ENCODE measurements around the gene KCNG2. TPM values are rescaled to one million over a fixed set of nuclear protein-coding genes. Genes with fewer than 3 reads are reported as not detected.

The KCNG2 gene
- total RNA-seq, 2 experiments from 2014 or later: not detected

DNA sequence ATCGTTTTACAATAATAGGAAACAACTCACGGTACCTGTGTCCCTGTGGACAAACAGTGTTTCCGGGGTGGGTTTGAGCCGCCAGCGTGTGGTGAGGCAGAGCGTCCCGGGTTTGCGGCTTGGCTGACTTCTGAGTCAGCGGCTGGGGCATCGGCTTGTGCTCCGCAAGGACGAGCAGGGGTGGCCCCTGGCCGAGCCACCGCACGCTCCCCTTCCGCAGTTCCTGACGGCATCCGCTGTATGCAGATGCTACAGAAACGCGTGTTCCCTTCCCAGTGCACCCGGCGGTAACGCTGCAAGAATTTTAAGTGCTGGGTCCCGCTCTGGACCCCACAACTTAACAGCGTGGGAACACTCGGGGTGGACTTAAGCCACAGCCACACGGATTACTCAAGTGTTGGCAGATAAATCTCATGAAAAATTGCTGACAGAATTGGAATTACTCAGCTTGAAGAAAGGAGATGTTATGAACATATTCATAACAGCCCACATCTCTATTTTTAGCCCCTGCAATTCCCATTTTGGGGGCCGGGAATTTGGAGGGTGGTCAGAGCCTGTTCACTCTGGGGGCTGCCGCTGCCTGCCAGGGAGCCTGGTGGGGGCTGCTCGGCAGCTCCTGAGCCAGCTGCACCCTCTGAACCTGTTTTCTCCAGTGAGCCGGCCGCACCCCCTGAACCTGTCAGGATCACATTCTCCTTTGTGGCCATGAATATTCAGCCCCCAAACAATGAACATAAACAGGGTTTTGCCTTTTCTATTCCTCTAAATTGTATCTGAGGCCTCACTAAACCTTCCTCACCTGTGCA lies 12.6 kb upstream of the KCNG2 start:
- Mint-ChIP-seq H3K9me3 (peaks cover 2% of the 10 kb centered on the region), H3K36me3 (ENCODE audit: low read depth) (no peaks in the 10 kb centered on the region), H3K27me3 (peaks cover 23% of the 10 kb centered on the region), H3K4me3 (no peak overlapping the region), H3K4me1 (no peaks in the 10 kb centered on the region), H3K27ac (no peak overlapping the region)
- no peak for DNase-seq
- CTCF ChIA-PET: no interaction called here
- POLR2A ChIA-PET: no interaction called here

DNA sequence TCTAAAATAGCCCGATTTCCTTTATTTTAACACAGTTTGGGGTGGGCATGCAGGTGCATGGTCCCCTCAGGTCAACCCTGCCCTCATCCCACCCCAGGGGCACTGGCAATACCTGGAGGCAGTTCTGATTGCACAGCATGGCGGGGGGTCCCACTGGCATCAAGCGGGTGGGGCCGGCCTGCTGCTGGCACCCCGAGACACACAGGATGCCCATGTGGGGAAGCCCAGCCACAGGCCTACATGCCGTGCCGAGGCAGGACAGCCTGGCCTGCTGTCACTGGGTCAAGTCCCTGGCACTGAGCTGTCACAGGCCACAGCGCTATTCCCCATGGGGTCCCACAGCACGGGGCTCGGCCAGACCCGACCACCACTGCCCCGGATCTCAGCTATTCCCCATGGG lies 11.9 kb upstream of the KCNG2 start:
- peaks cover 29% of the 10 kb centered on the region for H3K27me3 Mint-ChIP-seq
- CTCF ChIA-PET: no interaction called here
- H3K9me3 Mint-ChIP-seq: peaks cover 2% of the 10 kb centered on the region
- no peak overlapping the region for H3K4me3 Mint-ChIP-seq
- H3K4me1 Mint-ChIP-seq: no peaks in the 10 kb centered on the region
- H3K36me3 Mint-ChIP-seq (ENCODE audit: low read depth): no peaks in the 10 kb centered on the region
- no peak overlapping the region for H3K27ac Mint-ChIP-seq
- POLR2A ChIA-PET: no interaction called here
- DNase-seq: no peak

DNA sequence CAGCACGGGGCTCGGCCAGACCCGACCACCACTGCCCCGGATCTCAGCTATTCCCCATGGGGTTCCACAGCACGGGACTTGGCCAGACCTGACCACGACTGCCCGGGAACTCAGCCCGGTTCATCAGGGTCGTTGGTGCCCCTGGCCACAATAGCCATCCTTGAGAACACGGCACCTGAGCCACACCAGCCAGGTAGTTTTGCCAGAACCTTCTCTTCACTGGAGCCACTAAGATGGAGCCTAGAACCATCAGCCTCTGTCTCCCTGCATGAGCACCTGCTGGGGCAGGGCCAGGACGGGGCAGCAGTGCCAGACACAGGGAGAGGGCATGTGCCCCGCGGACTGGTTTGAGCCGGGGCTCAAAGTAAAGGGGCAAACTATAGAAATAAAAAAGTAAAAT lies 11.4 kb upstream of the KCNG2 start:
- CTCF ChIA-PET: no interaction called here
- Mint-ChIP-seq H3K36me3 (ENCODE audit: low read depth) (no peaks in the 10 kb centered on the region), H3K27ac (no peak overlapping the region)

DNA sequence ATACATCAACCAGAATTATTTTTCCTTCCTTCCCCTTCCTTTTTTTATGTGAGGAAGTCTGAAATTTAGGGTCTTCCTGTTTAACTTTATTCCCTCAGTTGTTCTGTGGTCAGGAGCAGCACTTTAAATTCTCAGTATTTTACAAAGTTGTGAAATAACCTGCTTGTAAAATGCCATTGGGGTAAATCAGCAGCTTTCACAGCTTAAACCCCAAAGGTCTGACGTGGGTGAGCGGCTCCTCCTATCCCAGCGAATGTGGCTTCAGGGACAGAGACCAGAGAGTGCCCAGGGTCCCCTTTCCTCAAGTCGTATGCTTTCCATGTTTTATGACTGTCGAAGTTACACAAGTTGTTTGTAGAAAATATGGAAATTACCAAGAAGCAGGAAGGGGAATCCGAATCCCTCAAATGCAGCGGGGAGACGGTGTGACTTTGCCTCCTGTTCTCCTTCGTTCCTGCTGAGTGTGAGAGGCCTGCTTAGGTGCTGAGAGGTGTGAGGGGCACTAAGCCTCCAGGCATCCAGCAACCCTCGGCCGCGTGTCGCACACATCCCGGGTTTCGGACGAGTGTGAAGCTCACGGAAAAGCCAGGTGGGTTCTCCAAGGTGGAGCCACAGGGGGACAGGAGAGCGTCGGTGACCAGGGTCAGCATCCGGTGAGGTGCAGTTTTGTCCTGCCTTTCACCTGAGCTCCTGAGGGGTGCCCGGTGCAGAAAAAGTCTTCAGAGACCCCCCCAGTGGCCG lies 10.8 kb upstream of the KCNG2 start:
- Mint-ChIP-seq H3K27me3 (peaks cover 40% of the 10 kb centered on the region), H3K9me3 (peaks cover 2% of the 10 kb centered on the region), H3K4me3 (no peak overlapping the region), H3K27ac (no peak overlapping the region), H3K36me3 (ENCODE audit: low read depth) (no peaks in the 10 kb centered on the region), H3K4me1 (peaks cover 6% of the 10 kb centered on the region)
- CTCF ChIA-PET: no interaction called here
- POLR2A ChIA-PET: no interaction called here
- no peak for DNase-seq

More for the DNA sequence above, 11.4 kb upstream of the KCNG2 start:
- POLR2A ChIA-PET: no interaction called here
- H3K9me3 Mint-ChIP-seq: peaks cover 2% of the 10 kb centered on the region
- DNase-seq: no peak
- peaks cover 33% of the 10 kb centered on the region for H3K27me3 Mint-ChIP-seq
- H3K4me1 Mint-ChIP-seq: peaks cover 2% of the 10 kb centered on the region
- H3K4me3 Mint-ChIP-seq: no peak overlapping the region

DNA sequence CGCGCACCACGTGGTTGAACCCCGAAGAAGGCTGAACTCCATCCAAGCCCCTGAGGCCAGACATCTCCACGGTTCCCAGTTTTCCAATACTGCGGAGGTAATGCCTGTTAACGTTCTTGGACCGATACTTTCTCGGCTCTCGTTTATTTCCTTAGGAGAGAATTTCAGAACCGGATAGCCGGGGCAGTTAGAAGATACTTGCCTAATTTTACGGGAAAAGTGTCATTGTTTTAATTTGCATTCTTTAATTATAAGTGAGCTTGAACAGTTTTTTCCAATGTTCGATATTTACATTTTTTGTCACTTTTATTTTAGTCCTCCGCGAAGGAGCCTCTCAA lies 10.2 kb upstream of the KCNG2 start:
- peaks cover 43% of the 10 kb centered on the region for H3K27me3 Mint-ChIP-seq
- ChIA-PET POLR2A (no interaction called here), CTCF (no interaction called here)
- no peaks in the 10 kb centered on the region for H3K36me3 Mint-ChIP-seq (ENCODE audit: low read depth)
- H3K4me1 Mint-ChIP-seq: peaks cover 6% of the 10 kb centered on the region
- no peak overlapping the region for H3K27ac Mint-ChIP-seq
- H3K4me3 Mint-ChIP-seq: no peak overlapping the region
- H3K9me3 Mint-ChIP-seq: peaks cover 2% of the 10 kb centered on the region
- DNase-seq: no peak

DNA sequence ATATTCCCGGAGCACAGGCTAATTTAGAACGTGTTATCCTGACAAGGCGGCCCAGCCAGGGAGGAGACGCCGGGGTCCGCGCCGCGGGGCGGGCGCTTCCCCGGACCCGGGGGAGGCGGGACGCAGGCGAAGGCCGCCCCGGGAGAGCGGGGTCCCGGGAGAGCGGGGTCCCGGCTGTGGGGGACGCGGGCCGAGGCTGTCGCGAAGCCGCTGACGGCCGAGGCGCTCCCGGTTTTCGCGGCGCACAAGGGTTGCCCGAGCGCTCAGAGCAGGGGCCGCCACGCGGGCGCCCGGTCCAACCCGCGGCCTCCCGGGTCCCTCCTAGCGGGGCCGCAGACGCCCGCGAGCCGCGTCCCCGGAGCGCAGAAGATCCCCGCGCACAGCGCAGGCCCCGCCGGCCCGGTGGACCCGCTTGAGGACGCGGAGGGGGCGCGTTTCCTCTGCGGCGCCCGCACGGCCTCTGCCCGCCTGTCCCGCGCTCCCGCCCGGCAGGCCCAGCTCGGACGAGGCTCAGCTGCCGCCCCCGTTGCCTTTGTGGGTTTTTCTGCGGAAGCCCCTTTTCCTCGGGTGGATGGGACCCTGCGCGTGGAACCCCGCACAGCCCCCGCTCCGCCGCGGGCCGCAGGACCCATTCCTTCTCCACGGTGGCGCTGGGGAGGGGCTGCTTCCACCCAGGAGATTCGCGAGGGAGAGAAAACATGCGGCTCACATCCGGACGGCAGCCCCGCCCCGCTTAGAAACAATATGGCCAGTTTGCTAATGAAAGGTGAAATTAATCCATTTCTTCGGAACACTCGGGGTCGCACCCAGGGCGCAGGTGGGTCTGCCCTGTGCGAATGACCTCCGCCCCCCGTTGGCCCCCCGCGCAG lies 9.6 kb upstream of the KCNG2 start:
- peaks cover 2% of the 10 kb centered on the region for H3K9me3 Mint-ChIP-seq
- no peak overlapping the region for H3K4me3 Mint-ChIP-seq
- H3K4me1 Mint-ChIP-seq: peaks cover 6% of the 10 kb centered on the region
- peaks cover 49% of the 10 kb centered on the region for H3K27me3 Mint-ChIP-seq
- CTCF ChIA-PET: no interaction called here
- no peak for DNase-seq
- POLR2A ChIA-PET: no interaction called here
- H3K36me3 Mint-ChIP-seq (ENCODE audit: low read depth): no peaks in the 10 kb centered on the region
- no peak overlapping the region for H3K27ac Mint-ChIP-seq

DNA sequence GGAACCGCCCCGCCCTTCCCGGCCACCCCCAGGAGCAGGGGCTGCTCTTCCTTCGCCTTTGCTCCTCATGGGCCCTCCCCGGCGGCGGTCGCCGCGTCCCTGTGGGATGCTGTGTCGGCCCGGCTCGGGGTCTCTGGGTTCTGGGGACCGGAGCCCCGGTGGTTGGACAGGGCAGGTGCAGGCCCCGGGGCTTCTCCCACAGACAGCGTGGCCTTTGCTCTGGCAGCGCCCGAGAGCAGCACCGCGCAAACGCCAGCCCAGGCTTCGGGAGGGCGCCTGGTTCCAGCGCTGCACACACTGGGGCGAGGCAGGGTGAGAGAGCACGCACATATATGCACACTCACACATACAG lies 9.0 kb upstream of the KCNG2 start:
- DNase-seq: no peak
- no peaks in the 10 kb centered on the region for H3K36me3 Mint-ChIP-seq (ENCODE audit: low read depth)
- H3K27me3 Mint-ChIP-seq: peaks cover 49% of the 10 kb centered on the region
- no peak overlapping the region for H3K27ac Mint-ChIP-seq
- no peak overlapping the region for H3K4me3 Mint-ChIP-seq
- ChIA-PET CTCF (no interaction called here), POLR2A (no interaction called here)
- peaks cover 2% of the 10 kb centered on the region for H3K9me3 Mint-ChIP-seq
- peaks cover 6% of the 10 kb centered on the region for H3K4me1 Mint-ChIP-seq

DNA sequence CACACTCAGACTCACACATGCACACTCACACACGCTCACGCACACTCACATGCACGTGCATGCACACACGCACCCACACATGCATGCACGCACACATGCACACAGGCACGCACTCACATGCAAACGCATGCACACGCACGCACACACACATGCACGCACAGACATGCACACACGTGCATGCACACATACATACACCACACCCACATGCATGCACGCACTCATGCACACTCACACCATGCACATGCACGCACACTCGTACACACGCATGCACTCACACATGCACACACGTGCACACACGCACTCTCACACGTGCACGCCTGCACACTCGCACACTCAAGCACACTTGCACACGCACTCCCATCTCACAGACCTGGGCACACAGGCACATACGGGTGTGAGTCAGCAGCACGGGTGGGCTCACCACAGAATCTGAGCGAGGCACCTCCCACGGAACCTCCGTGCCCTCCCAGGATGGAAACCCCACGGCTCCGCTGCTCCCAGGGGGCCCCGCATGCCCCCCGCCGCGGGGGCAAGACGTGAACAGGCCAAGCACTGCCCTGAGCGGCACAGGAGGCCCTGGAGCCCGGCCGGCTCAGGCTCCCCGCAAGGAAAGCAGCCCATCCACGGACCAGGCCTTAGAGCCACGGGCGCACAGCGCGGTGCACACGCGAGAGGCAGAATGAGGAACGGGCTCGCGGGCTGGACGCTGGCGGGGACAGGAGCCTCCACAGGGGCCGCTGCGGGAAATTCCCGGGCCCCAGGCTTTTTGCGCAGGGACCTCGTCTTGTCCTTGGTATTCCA lies 8.4 kb upstream of the KCNG2 start:
- Mint-ChIP-seq H3K4me1 (peaks cover 6% of the 10 kb centered on the region), H3K4me3 (no peak overlapping the region), H3K27me3 (peaks cover 49% of the 10 kb centered on the region), H3K9me3 (peaks cover 2% of the 10 kb centered on the region), H3K36me3 (ENCODE audit: low read depth) (no peaks in the 10 kb centered on the region), H3K27ac (no peak overlapping the region)
- DNase-seq: no peak
- POLR2A ChIA-PET: no interaction called here
- CTCF ChIA-PET: no interaction called here

DNA sequence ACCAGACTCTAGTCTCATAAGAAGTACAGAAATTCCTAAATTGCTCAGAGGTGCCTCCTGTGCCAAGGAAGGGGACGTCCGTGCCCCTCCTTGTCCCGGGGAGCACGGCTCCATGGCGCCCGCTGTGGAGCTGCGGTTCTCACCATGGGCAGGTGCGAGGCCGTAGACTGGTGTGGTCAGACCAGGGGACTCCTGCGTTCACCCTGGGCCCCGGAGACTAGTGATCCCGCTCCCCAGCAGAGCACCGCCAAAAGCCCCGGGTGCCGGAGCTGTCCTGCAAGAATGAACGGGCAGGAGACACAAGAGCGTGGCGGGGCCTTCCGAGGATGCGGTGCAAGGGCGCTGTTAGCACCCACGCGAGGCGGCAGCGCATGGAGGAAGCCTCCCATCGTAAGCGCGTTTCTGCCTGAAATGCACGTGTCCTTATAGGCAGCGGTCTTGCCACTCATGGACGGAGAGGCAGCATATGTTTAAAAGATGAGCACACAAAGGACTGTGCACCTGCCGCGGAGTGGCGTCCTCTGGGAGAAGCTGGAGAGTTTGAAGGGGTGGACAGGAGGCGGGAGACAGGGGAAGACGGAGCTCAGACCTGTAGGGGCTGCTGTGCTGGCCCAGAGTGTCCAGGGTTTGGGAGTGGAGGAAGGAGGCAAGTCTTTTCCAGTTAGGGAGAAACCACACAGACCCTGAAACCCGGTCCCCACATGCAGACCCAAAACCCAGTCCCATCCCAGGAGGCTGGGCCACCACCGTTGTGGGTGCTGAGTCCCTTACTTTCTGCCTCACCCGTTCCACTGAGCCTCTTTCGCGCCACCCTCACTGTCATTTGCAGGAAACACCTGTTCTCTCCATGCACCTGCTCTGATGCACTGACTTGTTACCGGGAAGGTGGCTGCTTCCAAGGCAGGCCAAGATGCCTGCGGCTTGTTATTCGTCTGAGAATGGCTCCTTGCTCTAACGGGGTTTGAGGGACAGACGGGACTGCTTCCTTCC lies 7.5 kb upstream of the KCNG2 start:
- no peak overlapping the region for H3K27ac Mint-ChIP-seq
- peaks cover 49% of the 10 kb centered on the region for H3K27me3 Mint-ChIP-seq

DNA sequence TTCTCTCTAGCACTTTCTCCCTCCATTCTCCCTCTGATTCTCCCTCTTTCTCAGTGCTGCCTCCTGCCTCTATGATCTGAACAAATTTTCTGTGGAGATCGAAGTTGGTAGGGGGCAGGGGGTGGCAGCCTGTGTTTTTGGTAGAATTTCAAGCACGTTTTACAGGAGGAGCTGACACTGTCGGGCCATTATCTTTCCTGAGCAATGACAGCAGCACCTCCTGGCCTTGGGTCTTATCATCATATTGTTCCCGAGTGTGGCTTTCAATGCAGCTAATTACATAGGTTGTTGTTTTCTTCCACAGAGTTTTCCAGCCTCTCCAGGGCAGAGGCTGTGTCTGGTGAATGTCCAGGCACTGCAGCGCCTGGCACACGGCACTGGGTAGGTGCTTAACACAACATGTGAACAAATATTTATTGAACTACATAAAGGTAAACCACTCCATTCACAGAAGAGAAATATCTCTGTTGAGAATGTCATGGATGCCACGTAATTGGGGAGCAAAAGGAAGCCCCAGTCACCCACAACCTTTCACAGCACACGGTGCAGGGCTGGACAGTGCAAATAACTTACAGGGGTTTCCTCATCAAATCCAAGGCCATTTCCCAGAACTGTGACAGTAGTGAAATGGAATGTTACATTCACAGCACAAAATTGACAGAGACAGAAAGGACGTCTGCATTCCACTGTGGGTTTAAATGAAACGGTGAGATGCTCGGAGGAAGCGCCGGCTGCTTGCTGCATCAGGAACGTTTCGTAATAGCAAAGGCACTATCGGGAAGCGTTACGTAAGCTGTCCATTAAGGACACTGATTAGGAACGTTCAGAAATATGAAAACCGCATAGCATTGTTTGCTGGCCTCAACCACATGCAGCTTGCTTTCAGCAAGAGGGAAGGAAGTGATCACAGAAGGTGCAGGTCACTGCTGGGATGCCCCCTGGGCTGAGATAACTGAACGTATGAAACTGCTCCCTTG lies 6.5 kb upstream of the KCNG2 start:
- H3K4me3 Mint-ChIP-seq: no peak overlapping the region
- CTCF ChIA-PET: interaction anchor here (1.6 kb wide), 1 partner anchor 15 kb away, joined by 3 read pairs; no protein-coding TSS in a partner anchor

More for the DNA sequence above, 7.5 kb upstream of the KCNG2 start:
- Mint-ChIP-seq H3K36me3 (ENCODE audit: low read depth) (no peaks in the 10 kb centered on the region), H3K4me1 (peaks cover 6% of the 10 kb centered on the region), H3K9me3 (peaks cover 2% of the 10 kb centered on the region), H3K4me3 (no peak overlapping the region)
- ChIA-PET POLR2A (no interaction called here), CTCF (no interaction called here)
- DNase-seq: no peak

More for the DNA sequence above, 6.5 kb upstream of the KCNG2 start:
- H3K4me1 Mint-ChIP-seq: peaks cover 6% of the 10 kb centered on the region
- peaks cover 50% of the 10 kb centered on the region for H3K27me3 Mint-ChIP-seq
- peaks cover 2% of the 10 kb centered on the region for H3K9me3 Mint-ChIP-seq
- no peaks in the 10 kb centered on the region for H3K36me3 Mint-ChIP-seq (ENCODE audit: low read depth)
- POLR2A ChIA-PET: no interaction called here
- no peak overlapping the region for H3K27ac Mint-ChIP-seq
- DNase-seq: no peak
